Ovary (tissue), 3 donors: ENCODE results near the gene CHMP4B.

ENCODE experiments used
- CTCF ChIP-seq, 3 donors: fragments of 450-650 bp in 2 of 3; fragments of 200-600 bp in 1 of 3; IDR thresholded peaks; one replicate each; pipeline versions ENCODE4 v1.5.1 to v1.8.0; 2016 to 2022; ENCODE audit warnings: antibody characterized with exemption in 3 of 3, mild to moderate bottlenecking in 1 of 3
- POLR2A ChIP-seq: fragments of 450-650 bp; IDR thresholded peaks from one replicate; pipeline ENCODE4 v1.6.1; 2017; ENCODE audit warnings: antibody characterized with exemption, mild to moderate bottlenecking, moderate library complexity
- donor health status: DM: no; HTN: no; CAD: no.

GRCh38 chr20:33851842-33852466 lies 40.8 kb downstream of the CHMP4B start:
- TF ChIP-seq CTCF (IDR thresholded peaks at IDR 0.05): no peak
- no peak for TF ChIP-seq POLR2A
